BLaER1 (cell line): ENCODE data around the gene SCNN1A.
A peak's percentile ranks its signal among the peaks of the same experiment; 100 is the strongest.

Source experiments
- H3K27ac ChIP-seq: shearing (Covaris generic); formaldehyde crosslinking; 2 replicates; pipeline ENCODE4 v1.8.1; 2022
- H3K27me3 ChIP-seq: shearing (Covaris generic); formaldehyde crosslinking; 2 replicates; pipeline ENCODE4 v1.8.1; 2022
- H3K36me3 ChIP-seq: shearing (Covaris generic); formaldehyde crosslinking; 2 replicates; pipeline ENCODE4 v1.8.1; 2022
- H3K4me1 ChIP-seq: shearing (Covaris generic); formaldehyde crosslinking; 2 replicates; pipeline ENCODE4 v1.8.1; 2022
- H3K4me2 ChIP-seq: shearing (Covaris generic); formaldehyde crosslinking; 2 replicates; pipeline ENCODE4 v1.8.1; 2022
- H3K4me3 ChIP-seq: shearing (Covaris generic); formaldehyde crosslinking; 2 replicates; pipeline ENCODE4 v1.8.1; 2022
- H3K9ac ChIP-seq: shearing (Covaris generic); formaldehyde crosslinking; 2 replicates; pipeline ENCODE4 v1.8.1; 2022
- H3K9me3 ChIP-seq: shearing (Covaris generic); formaldehyde crosslinking; 2 replicates; pipeline ENCODE4 v1.8.1; 2022
- H4K20me1 ChIP-seq: shearing (Covaris generic); formaldehyde crosslinking; 2 replicates; pipeline ENCODE4 v1.8.1; 2022
- Cebpa-rat ChIP-seq: shearing (Covaris generic); IDR thresholded peaks from 2 replicates; pipeline ENCODE4 v1.8.1; 2022

Gene SCNN1A

DNA sequence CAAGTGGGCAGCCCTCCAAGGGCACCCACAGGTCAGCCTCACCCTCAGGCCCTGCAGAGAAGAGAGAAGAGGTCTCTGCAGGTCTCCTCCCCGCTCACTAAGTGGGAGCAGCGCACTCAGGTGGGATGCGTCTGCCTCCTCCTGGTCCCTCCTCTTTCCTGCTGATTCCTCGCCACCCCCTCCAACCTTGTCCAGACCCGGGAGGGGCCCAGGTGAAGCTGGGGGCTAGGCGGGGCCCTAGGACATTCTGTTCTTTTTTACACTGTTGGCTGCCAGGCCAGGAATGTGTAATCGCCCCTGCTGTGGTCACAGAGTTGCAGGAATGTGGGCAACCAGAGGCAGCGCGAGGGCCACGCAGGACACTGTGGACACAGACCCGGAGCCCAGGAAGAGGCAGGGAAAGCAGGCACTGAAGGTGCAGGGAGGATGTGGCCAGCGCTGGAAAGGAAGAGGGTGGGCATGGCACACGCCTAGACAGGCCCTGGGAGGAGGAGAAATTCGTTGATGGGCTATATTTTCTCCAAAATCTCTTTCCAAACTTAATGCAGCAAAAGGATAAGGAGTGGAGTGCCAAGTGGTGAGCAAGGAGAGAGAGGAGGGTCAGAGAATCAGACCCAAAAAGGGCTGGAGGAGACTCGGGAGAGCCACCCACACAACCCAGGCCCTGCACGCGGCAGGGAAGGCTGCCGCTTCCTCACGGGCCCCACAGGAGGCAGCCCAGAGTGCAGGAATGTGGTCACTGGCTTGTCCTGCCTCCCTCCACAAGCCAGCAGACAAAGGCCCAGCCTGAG lies 911 bp upstream of the SCNN1A start:
- Histone ChIP-seq H3K4me3 (no peak overlapping the region), H3K36me3 (no peaks in the 10 kb centered on the region), H3K9me3 (no peaks in the 10 kb centered on the region), H4K20me1 (no peaks in the 10 kb centered on the region), H3K4me1 (peaks cover 60% of the 10 kb centered on the region), H3K27ac (no peak overlapping the region; the same call in 1 of the 2 replicates), H3K4me2 (peak overlapping the region; percentile 63), H3K9ac (no peak overlapping the region), H3K27me3 (peaks cover 22% of the 10 kb centered on the region)
- no peak for TF ChIP-seq Cebpa-rat

DNA sequence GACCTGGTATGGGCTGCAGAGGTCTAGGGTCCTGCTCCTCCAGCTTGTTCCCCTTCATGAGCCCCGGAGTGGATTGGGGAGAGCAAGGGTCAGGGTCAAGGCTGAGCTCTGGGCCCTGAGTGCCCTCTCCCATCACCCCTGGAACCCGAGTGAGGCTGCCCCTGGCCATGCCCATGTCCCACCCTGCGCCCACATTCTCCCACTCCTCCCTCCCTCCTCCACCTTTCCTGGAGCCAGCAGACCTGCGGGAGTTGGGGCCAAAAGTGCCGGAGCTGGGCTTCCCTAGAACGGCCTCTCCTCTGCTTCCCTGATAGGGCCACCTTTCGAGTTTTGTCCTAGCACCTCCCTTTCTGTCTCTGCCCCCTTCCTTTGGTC lies 590 bp downstream of the SCNN1A start:
- H3K4me1 ChIP-seq, result peaks cover 75% of the 10 kb centered on the region
- H3K27ac ChIP-seq, result no peak overlapping the region
- H3K27me3 ChIP-seq, result peaks cover 22% of the 10 kb centered on the region
- no peaks in the 10 kb centered on the region for H3K36me3 ChIP-seq
- no peak overlapping the region for H3K9ac ChIP-seq
- no peak overlapping the region for H3K4me2 ChIP-seq
- H3K9me3 ChIP-seq, result no peaks in the 10 kb centered on the region
- no peak for TF ChIP-seq Cebpa-rat
- H3K4me3 ChIP-seq, result no peak overlapping the region
- no peaks in the 10 kb centered on the region for H4K20me1 ChIP-seq

DNA sequence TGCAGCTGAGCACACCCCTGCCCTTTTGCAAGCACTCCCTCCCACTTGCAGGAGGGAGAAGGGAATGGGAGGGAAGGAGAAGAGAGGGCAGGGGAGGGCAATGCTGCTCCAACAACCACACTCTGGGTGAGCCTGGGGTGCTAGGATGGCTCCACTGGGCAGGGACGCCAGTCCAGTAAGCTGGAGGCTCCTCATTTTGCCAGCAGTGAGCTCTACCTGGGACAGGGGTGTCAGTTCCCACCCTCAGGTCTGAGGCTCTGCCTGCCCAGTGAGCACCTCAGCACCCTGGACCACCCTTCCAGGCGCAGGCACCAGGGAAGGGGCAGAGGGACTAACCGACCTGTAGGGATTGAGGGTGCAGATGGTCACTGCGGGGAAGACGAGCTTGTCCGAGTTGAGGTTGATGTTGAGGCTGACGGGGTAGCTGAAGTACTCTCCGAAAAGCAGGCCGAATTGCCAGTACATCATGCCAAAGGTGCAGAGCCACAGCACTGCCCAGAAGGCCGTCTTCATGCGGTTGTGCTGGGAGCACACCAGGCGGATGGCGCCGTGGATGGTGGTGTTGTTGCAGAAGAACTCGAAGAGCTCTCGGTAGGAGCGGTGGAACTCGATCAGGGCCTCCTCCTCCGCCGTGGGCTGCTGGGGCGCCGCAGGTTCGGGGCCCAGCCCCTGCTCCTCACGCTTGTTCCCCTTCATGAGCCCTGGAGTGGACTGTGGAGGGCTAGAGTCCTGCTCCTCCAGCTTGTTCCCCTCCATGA lies 1.2 kb downstream of the SCNN1A start:
- no peaks in the 10 kb centered on the region for H4K20me1 ChIP-seq
- TF ChIP-seq Cebpa-rat, result no peak
- no peak overlapping the region for H3K4me3 ChIP-seq
- no peak overlapping the region for H3K27ac ChIP-seq
- H3K9ac ChIP-seq, result no peak overlapping the region
- no peak overlapping the region for H3K4me2 ChIP-seq
- H3K36me3 ChIP-seq, result no peaks in the 10 kb centered on the region
- no peaks in the 10 kb centered on the region for H3K9me3 ChIP-seq
- peaks cover 22% of the 10 kb centered on the region for H3K27me3 ChIP-seq
- peaks cover 77% of the 10 kb centered on the region for H3K4me1 ChIP-seq

DNA sequence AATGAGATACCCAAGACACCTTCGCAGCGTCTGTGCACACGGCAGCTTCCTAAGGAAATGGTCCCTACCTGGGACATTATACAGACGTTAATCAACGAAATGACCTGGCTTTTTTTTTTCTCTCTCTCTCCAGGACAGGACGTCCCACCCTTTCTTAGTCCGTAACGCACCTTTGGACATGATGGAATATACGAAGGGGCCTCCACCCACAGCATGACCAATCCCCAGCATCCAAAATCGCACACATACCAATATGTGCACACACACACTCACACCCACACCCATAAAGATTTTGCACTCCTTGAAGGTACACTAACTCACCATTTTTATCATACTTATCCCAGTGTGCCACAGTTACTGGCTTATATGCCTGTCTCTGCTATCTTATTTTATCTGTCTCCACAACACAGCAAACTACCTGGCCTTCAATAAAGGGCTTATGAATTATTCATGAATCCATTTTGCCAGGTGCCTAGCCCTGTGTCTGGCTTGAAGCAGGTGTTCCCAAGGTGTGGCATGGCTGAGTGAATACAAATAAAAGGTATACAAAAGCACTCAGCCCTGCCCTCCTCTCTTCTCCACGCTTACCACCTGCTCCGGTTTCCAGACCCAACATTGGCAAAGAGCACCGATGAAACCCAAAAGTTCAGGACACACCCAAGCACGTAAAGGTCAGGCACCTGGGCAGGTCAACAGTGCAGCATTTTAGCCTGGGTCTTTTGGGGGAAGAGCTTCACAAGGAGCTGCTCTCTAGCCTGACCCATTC lies 2.2 kb downstream of the SCNN1A start:
- Histone ChIP-seq H3K4me3 (no peak overlapping the region), H4K20me1 (no peaks in the 10 kb centered on the region), H3K27ac (no peak overlapping the region), H3K9ac (no peak overlapping the region), H3K9me3 (no peaks in the 10 kb centered on the region), H3K27me3 (peaks cover 22% of the 10 kb centered on the region), H3K4me2 (peak overlapping the region; percentile 78), H3K36me3 (no peaks in the 10 kb centered on the region), H3K4me1 (peaks cover 77% of the 10 kb centered on the region)
- no peak for TF ChIP-seq Cebpa-rat

DNA sequence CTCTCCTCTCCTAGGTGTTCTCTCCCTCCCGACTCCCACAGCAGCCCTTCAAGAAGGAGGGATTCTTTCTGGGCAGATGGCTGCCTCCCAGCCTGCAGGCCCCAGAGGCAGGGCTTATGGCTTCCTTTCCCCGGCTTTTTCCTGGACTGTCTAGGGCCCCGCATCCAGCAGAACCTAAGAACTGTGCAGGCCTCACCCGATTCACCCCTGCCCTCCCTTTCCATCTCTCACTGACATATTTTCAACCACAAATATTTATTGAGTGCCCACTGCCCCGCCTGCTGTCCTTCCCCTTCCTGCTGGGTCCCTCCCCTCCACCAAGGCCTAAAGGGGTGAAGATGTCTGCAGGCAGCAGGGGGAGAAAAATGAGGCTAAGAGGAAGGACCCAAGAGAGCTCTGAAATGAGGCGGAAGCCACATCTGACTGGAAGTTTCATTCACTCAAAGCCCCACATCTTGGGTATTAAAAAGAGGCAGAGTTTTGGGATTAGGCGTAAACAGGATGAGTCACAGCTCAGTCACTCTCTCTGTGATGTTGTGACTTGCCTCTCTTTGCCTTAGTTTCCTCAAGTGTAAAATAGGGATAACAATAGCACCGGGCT lies 2.9 kb downstream of the SCNN1A start:
- 0 out of 2 replicates have a peak overlapping the region, but pooled peaks have one; percentile 13 for H3K9ac ChIP-seq
- H3K27me3 ChIP-seq, result peaks cover 19% of the 10 kb centered on the region
- H4K20me1 ChIP-seq, result no peaks in the 10 kb centered on the region
- no peaks in the 10 kb centered on the region for H3K9me3 ChIP-seq
- no peak for TF ChIP-seq Cebpa-rat
- peaks cover 80% of the 10 kb centered on the region for H3K4me1 ChIP-seq
- H3K27ac ChIP-seq, result peak overlapping the region; percentile 60
- no peaks in the 10 kb centered on the region for H3K36me3 ChIP-seq
- peak overlapping the region; percentile 78 for H3K4me2 ChIP-seq
- H3K4me3 ChIP-seq, result no peak overlapping the region

DNA sequence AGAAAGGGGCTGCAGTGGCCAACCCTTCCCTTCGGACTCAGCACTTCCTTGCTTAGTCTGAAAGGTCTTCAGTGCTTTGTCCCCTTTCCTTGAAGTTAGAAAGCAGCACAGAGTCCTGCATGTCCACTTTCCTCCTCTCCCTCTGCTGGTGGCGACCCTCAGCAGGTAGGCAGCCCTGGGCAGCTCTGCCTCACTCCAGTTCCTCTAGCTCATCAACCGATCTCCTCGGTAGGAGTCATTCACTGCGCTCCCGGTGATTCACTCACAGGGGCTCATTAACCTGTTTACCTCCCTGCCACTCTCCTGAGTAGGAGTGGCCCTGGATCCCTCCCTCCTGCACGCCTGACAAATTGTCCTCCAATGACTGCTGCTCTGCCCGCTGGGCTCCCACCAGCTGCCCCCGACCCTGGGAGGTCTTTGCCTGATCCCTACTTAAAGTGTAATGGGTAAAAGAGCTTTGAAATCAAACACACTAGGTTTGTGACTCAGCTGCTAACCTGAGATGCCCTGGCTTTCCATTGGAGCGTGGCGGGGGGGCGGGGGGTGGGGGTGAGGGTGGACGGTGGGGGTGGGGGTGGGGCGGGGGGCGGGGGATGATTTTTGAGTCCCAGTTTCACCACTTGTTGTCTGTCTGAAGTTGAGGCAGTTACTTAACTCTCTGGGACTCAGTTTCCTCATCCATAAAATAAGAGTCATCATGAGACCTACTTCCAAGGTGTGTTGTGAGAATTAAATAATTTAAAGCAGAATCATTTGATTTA lies 4.2 kb downstream of the SCNN1A start:
- Histone ChIP-seq H3K27me3 (peaks cover 6% of the 10 kb centered on the region), H3K27ac (peak overlapping the region; percentile 65), H3K4me1 (peaks cover 73% of the 10 kb centered on the region), H3K9me3 (no peaks in the 10 kb centered on the region), H3K36me3 (no peaks in the 10 kb centered on the region), H3K4me3 (no peak overlapping the region), H3K9ac (peak overlapping the region; percentile 61; the same call in 1 of the 2 replicates), H4K20me1 (no peaks in the 10 kb centered on the region), H3K4me2 (peak overlapping the region; percentile 78)
- no peak for TF ChIP-seq Cebpa-rat

DNA sequence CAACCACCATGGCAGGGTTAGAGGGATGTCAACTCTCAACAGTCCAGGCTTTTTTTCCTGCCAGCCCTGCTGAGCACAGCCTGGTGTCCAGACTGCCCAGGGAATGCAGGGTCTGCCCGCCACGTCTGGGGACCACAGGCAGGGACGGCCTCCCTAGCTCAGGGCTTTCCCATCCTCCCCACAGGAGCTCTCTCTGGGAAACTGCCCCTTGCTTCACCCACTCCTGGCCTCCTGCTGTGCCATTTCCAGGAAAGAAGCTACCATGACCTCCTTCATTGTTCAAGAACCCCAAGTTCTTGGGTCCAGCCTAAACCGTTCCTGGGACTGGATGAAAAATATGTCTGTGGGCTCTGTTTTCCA lies 4.8 kb downstream of the SCNN1A start:
- no peaks in the 10 kb centered on the region for H3K36me3 ChIP-seq
- peak overlapping the region; percentile 65 for H3K27ac ChIP-seq
- no peaks in the 10 kb centered on the region for H3K9me3 ChIP-seq
- peak overlapping the region; percentile 78 for H3K4me2 ChIP-seq
- TF ChIP-seq Cebpa-rat, result no peak
- H3K4me1 ChIP-seq, result peaks cover 67% of the 10 kb centered on the region
- peak overlapping the region; percentile 61; the same call in 1 of the 2 replicates for H3K9ac ChIP-seq
- no peak overlapping the region for H3K4me3 ChIP-seq
- H4K20me1 ChIP-seq, result no peaks in the 10 kb centered on the region
- H3K27me3 ChIP-seq, result no peaks in the 10 kb centered on the region

DNA sequence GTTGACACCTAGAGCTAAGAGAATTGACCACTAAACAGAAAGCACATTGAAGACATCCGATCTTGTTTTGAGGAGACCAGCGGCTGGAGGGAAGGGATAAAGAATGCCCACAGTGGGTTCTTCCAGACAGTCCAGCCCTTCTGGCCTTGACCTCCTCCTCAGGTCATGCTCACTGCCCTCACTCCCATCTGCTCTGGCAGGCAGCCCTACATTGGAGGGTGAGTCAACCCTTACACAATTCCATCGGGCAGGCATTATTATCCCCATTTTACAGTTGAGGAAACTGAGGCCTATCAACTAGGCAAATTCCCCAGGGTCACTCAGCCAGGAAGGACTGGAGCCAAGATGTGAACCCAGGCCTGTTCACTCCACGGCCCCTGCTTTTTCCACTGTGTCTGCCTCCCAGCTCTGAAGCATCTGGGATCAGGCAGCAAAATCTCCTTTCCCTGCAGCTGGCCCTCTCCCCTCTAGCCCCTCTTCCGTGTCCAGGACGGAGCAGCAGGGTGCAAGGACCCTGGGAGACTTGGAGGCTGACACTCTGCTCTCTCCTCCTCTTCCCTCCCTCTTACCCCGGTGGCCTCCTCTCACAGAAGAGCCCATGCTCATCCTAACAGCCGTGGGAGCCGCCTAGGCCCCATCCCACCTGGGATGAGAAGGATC lies 5.3 kb downstream of the SCNN1A start:
- H3K9ac ChIP-seq, result no peak overlapping the region
- H3K4me1 ChIP-seq, result peaks cover 65% of the 10 kb centered on the region

More for the DNA sequence above, 5.3 kb downstream of the SCNN1A start:
- no peaks in the 10 kb centered on the region for H3K27me3 ChIP-seq
- H3K27ac ChIP-seq, result peak overlapping the region; percentile 65; the same call in 1 of the 2 replicates
- H3K4me3 ChIP-seq, result no peak overlapping the region
- no peaks in the 10 kb centered on the region for H4K20me1 ChIP-seq
- H3K9me3 ChIP-seq, result no peaks in the 10 kb centered on the region
- TF ChIP-seq Cebpa-rat, result no peak
- no peaks in the 10 kb centered on the region for H3K36me3 ChIP-seq
- H3K4me2 ChIP-seq, result peak overlapping the region; percentile 78
